ENCODE measurements around the gene STARD6. TPM values are rescaled to one million over a fixed set of nuclear protein-coding genes. Genes with fewer than 3 reads are reported as not detected.

STARD6 gene
- total and polyA plus RNA-seq, 7 donors = not detected

DNA sequence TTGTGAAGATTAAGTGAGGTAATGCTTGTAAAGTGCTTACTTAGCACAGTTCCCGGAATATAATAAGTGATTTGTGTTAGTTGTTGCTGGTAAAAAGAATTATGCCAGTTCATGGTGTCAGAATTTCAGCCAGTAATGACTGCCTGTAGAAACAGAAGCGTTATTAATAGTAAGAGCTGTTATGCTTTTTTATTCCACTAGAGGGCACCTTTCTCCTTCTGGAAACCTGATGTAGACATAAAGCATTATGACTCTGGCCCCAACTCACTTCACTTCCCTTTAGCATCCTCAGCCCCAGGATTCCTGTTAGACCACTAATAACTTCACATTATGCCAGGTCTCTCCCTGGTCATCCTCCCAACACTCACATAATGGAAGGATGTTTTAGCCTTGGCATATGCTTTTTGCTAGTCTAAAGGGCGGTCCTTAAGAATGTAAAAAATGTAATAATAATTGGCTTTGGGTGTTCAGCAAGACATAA lies 34.9 kb upstream of the STARD6 start:
- Histone ChIP-seq H3K27ac (no peak overlapping the region), H3K4me3 (no peak overlapping the region), H3K9me3 (no peaks in the 10 kb centered on the region), H3K27me3 (no peaks in the 10 kb centered on the region), H3K4me1 (peaks cover 0 to 3% (median 0%) of the 10 kb centered on the region in 4 donors), H3K36me3 (no peaks in the 10 kb centered on the region)
- 33 to 34% methylated on average over 3 of the region's 3 CpGs for WGBS, 2 donors
- TF ChIP-seq CTCF (IDR thresholded peaks at IDR 0.05) (peak; percentile 14 to 68 (median 48)), POLR2A (IDR thresholded peaks at IDR 0.05) (no peak)
- DNase-seq = no peak
- intact Hi-C loops (cut with DNase I) = no loop called here

DNA sequence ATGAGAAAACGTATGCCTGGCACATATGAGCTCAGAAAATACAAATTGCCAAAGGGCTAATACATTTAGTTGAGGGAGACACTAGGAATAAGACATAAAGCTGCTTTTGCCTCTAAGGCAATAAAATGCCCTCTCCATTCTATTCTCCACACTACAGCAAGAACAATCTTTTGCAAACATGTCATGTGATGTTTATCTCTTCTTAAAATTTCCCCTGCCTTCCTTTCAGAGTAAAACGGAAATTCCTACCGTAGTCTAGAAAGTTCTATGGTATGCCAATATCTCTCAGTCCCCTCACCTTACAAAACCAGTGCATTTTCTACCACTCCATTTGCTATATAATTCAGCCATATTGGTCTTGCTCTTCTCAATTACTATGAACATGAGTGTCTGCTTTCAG lies 33.2 kb upstream of the STARD6 start:
- H3K9me3 ChIP-seq = no peaks in the 10 kb centered on the region
- no peak overlapping the region for H3K27ac ChIP-seq
- H3K4me1 ChIP-seq = peaks cover 0 to 3% (median 0%) of the 10 kb centered on the region in 4 donors
- TF ChIP-seq EP300 (IDR thresholded peaks at IDR 0.05) (no peak), CTCF (IDR thresholded peaks at IDR 0.05) (no peak), POLR2AphosphoS5 (IDR thresholded peaks at IDR 0.05) (no peak), POLR2A (IDR thresholded peaks at IDR 0.05) (no peak)
- intact Hi-C loops (cut with DNase I) = no loop called here
- no peaks in the 10 kb centered on the region for H3K27me3 ChIP-seq
- no peak for DNase-seq
- WGBS, 2 donors = 73 to 75% methylated on average over 3 of the region's 3 CpGs
- H3K4me3 ChIP-seq = no peak overlapping the region
- H3K36me3 ChIP-seq = no peaks in the 10 kb centered on the region

DNA sequence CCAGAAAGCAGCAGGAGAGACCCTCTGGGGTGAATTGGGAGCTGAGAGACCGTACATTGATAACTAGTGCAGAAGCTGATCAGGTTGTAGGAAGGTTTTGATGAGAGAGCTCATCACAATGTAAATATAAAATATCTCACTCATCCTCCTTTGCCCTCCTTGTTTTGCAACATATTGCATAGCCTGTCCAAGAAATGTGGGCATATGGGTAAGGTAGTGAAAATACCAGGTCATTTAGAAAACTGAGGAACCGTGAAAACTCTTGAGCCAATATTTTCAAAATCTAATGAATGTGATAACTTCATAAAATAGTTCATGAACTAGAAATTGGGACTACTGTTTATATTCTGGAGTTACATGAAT lies 31.5 kb upstream of the STARD6 start:
- 8 to 36% methylated on average over 2 of the region's 2 CpGs for WGBS, 2 donors
- Histone ChIP-seq H3K9me3 (no peaks in the 10 kb centered on the region), H3K4me1 (peaks cover 0 to 3% (median 0%) of the 10 kb centered on the region in 4 donors), H3K36me3 (no peaks in the 10 kb centered on the region), H3K27ac (no peak overlapping the region), H3K4me3 (no peak overlapping the region), H3K27me3 (no peaks in the 10 kb centered on the region)
- intact Hi-C loops (cut with DNase I) = no loop called here
- DNase-seq = no peak
- TF ChIP-seq CTCF (IDR thresholded peaks at IDR 0.05) = no peak
- no peak for TF ChIP-seq POLR2AphosphoS5 (IDR thresholded peaks at IDR 0.05)
- no peak for TF ChIP-seq EP300 (IDR thresholded peaks at IDR 0.05)
- TF ChIP-seq POLR2A (IDR thresholded peaks at IDR 0.05) = no peak

GRCh38 chr18:54388203-54389142 lies 30.8 kb upstream of the STARD6 start:
- intact Hi-C loops (cut with DNase I) = no loop called here
- TF ChIP-seq CTCF (IDR thresholded peaks at IDR 0.05) (no peak), POLR2A (IDR thresholded peaks at IDR 0.05) (no peak), EP300 (IDR thresholded peaks at IDR 0.05) (no peak), POLR2AphosphoS5 (IDR thresholded peaks at IDR 0.05) (no peak)
- WGBS, 2 donors = 47 to 52% methylated on average over 6 of the region's 6 CpGs

More at GRCh38 chr18:54388203-54389142, 30.8 kb upstream of the STARD6 start:
- no peaks in the 10 kb centered on the region for H3K9me3 ChIP-seq
- no peak for DNase-seq
- no peaks in the 10 kb centered on the region for H3K36me3 ChIP-seq
- H3K27me3 ChIP-seq = no peaks in the 10 kb centered on the region
- no peak overlapping the region for H3K4me3 ChIP-seq
- H3K27ac ChIP-seq = no peak overlapping the region
- peaks cover 0 to 3% (median 0%) of the 10 kb centered on the region in 4 donors for H3K4me1 ChIP-seq

All from sigmoid colon (tissue), 7 donors.